A549 (cell line): Measurements from ENCODE around the gene IRF4. TPM values are rescaled to one million over a fixed set of nuclear protein-coding genes. Genes with fewer than 3 reads are reported as not detected.

Experiments
- ATAC-seq, 2 experiments: fragments of 200-7000 bp in 1 of 2; fragments of >200 bp in 1 of 2; cut with Nextera tagmentation in 1 of 2; cut with Tn5 transposase in 1 of 2; 3 replicates each; pipeline versions ENCODE4 v1.8.0 to v1.9.1; 2018 to 2020; ENCODE audit warnings: mild to moderate bottlenecking in 1 of 2, moderate library complexity in 1 of 2
- CTCF ChIA-PET: fragments of 300-600 bp; sonication (Branson Sonifier 250); formaldehyde crosslinking; extraction: SDS; loops from one replicate; lab custom pipeline; 2021; ENCODE audit warnings: antibody characterized with exemption, inconsistent platforms; lab: Yijun Ruan, JAX
- POLR2A ChIA-PET: fragments of 350-600 bp; formaldehyde crosslinking; extraction: SDS; loops from one replicate; lab custom pipeline; 2021; ENCODE audit warnings: antibody characterized with exemption, inconsistent platforms; lab: Yijun Ruan, JAX
- DNase-seq, 2 experiments: peaks; one replicate each; pipeline versions ENCODE4 v3.0.0 to v3.0.0-alpha.2; 2011 to 2016; ENCODE audit warnings: low read depth in 1 of 2, low spot score in 1 of 2
- FAIRE-seq: peaks from 2 replicates; lab custom pipeline; 2011; peaks lifted over from hg19 to GRCh38; lab: Jason Lieb, UNC
- H3K27ac ChIP-seq, 2 experiments: fragments of >200 bp; sonication (Bioruptor Twin); formaldehyde crosslinking; 3 replicates each; pipeline ENCODE4 v1.5.1; 2016 to 2017
- H3K4me1 ChIP-seq: fragments of >200 bp; sonication (Bioruptor Twin); formaldehyde crosslinking; 3 replicates; pipeline ENCODE4 v1.6.1; 2016
- H3K4me2 ChIP-seq: fragments of >200 bp; sonication (Bioruptor Twin); formaldehyde crosslinking; 3 replicates; pipeline ENCODE4 v1.6.1; 2016
- H3K4me3 ChIP-seq: fragments of >200 bp; sonication (Bioruptor Twin); formaldehyde crosslinking; 3 replicates; pipeline ENCODE4 v1.5.1; 2016
- H3K9me3 ChIP-seq: fragments of >200 bp; sonication (Bioruptor Twin); formaldehyde crosslinking; 3 replicates; pipeline ENCODE4 v1.6.1; 2016
- BHLHE40 ChIP-seq: IDR thresholded peaks from 2 replicates; pipeline ENCODE4 v1.6.1; 2012; ENCODE audit warnings: low read depth, low read length, inconsistent platforms
- CBX2 ChIP-seq: fragments of 200-600 bp; sonication (generic); IDR thresholded peaks from 2 replicates; pipeline ENCODE4 v1.6.1; 2016; ENCODE audit warnings: low read depth, mild to moderate bottlenecking, borderline replicate concordance
- CBX8 ChIP-seq: fragments of 200-600 bp; sonication (generic); IDR thresholded peaks from 2 replicates; pipeline ENCODE4 v1.6.1; 2016
- CHD2 ChIP-seq: fragments of 150-350 bp; IDR thresholded peaks from 2 replicates; pipeline ENCODE4 v1.6.1; 2014; ENCODE audit warnings: low read length; ENCODE audit not compliant: partially characterized antibody
- EHMT2 ChIP-seq: fragments of 200-600 bp; sonication (generic); IDR thresholded peaks from 2 replicates; pipeline ENCODE4 v1.6.1; 2016; ENCODE audit warnings: antibody characterized with exemption, low read depth, mild to moderate bottlenecking, moderate library complexity
- ELK1 ChIP-seq: fragments of 150-350 bp; IDR thresholded peaks from 2 replicates; pipeline ENCODE4 v1.6.1; 2014; ENCODE audit warnings: low read depth, mild to moderate bottlenecking, low read length
- FOSB ChIP-seq: fragments of 250-450 bp; sonication (Bioruptor Pico); IDR thresholded peaks from 2 replicates; pipeline ENCODE4 v1.5.0; 2020; ENCODE audit warnings: mild to moderate bottlenecking, moderate library complexity
- FOSL2 ChIP-seq, 2 experiments: fragments of 450-650 bp in 1 of 2; fragments of >200 bp in 1 of 2; sonication (Bioruptor Twin) in 1 of 2; formaldehyde crosslinking; IDR thresholded peaks; 2 replicates each; pipeline versions ENCODE4 v1.5.0 to v1.6.1; 2016 to 2020; ENCODE audit warnings: mild to moderate bottlenecking in 1 of 2, moderate library complexity in 1 of 2
- GATA3 ChIP-seq: IDR thresholded peaks from 2 replicates; pipeline ENCODE4 v1.6.1; 2012; ENCODE audit warnings: borderline replicate concordance
- HES2 ChIP-seq: fragments of >200 bp; sonication (Bioruptor Twin); formaldehyde crosslinking; IDR thresholded peaks from 2 replicates; pipeline ENCODE4 v1.6.1; 2016
- HEYL ChIP-seq: fragments of 250-450 bp; sonication (Bioruptor Pico); IDR thresholded peaks from 2 replicates; pipeline ENCODE4 v1.8.0; 2021; ENCODE audit warnings: mild to moderate bottlenecking, moderate library complexity
- HOXA7 ChIP-seq: fragments of 250-450 bp; sonication (Bioruptor Pico); IDR thresholded peaks from 2 replicates; pipeline ENCODE4 v1.5.0; 2020; ENCODE audit warnings: mild to moderate bottlenecking, moderate library complexity
- HOXB13 ChIP-seq: fragments of 250-450 bp; sonication (Bioruptor Pico); IDR thresholded peaks from 2 replicates; pipeline ENCODE4 v1.5.0; 2020; ENCODE audit warnings: low read depth, mild to moderate bottlenecking, moderate library complexity
- HOXB5 ChIP-seq: fragments of 250-450 bp; sonication (Bioruptor Pico); IDR thresholded peaks from 2 replicates; pipeline ENCODE4 v1.5.0; 2020; ENCODE audit warnings: mild to moderate bottlenecking, moderate library complexity
- JUNB ChIP-seq: fragments of >200 bp; sonication (Bioruptor Twin); formaldehyde crosslinking; IDR thresholded peaks from 2 replicates; pipeline ENCODE4 v1.6.1; 2016
- MAFK ChIP-seq: fragments of 450-650 bp; IDR thresholded peaks from 2 replicates; pipeline ENCODE4 v1.6.1; 2014; ENCODE audit not compliant: partially characterized antibody
- MAX ChIP-seq: IDR thresholded peaks from 2 replicates; pipeline ENCODE4 v1.6.1; 2012
- PHF8 ChIP-seq: fragments of 200-600 bp; sonication (generic); IDR thresholded peaks from 2 replicates; pipeline ENCODE4 v1.6.1; 2016; ENCODE audit warnings: low read depth, mild to moderate bottlenecking, antibody characterized with exemption, moderate library complexity, borderline replicate concordance
- RFX5 ChIP-seq: fragments of 450-650 bp; IDR thresholded peaks from 2 replicates; pipeline ENCODE4 v1.7.1; 2014; ENCODE audit warnings: antibody characterized with exemption, mild to moderate bottlenecking, moderate library complexity
- RNF2 ChIP-seq: fragments of 200-600 bp; sonication (generic); IDR thresholded peaks from 2 replicates; pipeline ENCODE4 v1.6.1; 2016; ENCODE audit warnings: low read depth, mild to moderate bottlenecking, antibody characterized with exemption, moderate library complexity, borderline replicate concordance
- SMC3 ChIP-seq: fragments of >200 bp; sonication (Bioruptor Twin); formaldehyde crosslinking; IDR thresholded peaks from 3 replicates; pipeline ENCODE4 v1.6.1; 2018; ENCODE audit warnings: inconsistent platforms
- SREBF2 ChIP-seq: fragments of 450-650 bp; IDR thresholded peaks from 2 replicates; pipeline ENCODE4 v1.6.1; 2014; ENCODE audit warnings: mild to moderate bottlenecking, moderate library complexity
- ZC3H11A ChIP-seq: fragments of 450-650 bp; IDR thresholded peaks from 2 replicates; pipeline ENCODE4 v1.6.1; 2014; ENCODE audit warnings: antibody characterized with exemption, mild to moderate bottlenecking
- ZSCAN20 ChIP-seq: fragments of 250-450 bp; sonication (Bioruptor Pico); IDR thresholded peaks from 2 replicates; pipeline ENCODE4 v1.8.0; 2022; ENCODE audit warnings: mild to moderate bottlenecking, moderate library complexity
- WGBS: methylation state at CpG from one replicate; pipeline ENCODE4 v1.1.6; 2017; ENCODE audit errors: missing lambda C conversion rate; 5-methylcytosine and 5-hydroxymethylcytosine counted together
- polyA plus RNA-seq, 4 experiments: library from polyadenylated mRNA; depleted of rRNA in 3 of 4; stranded (reverse); fragments of >200 nt; fragmentation: RNase III in 1 of 4; extraction: RNeasy Plus Mini Kit Qiagen cat#74134 plus additional on column Dnase treatment in 1 of 4; gene quantifications; 2 replicates in 3 of 4; 3 replicates in 1 of 4; pipeline ENCODE4 v1.2.3, GENCODE V29; 2011 to 2017
- TF ChIP-seq, protein P1 (sequence below): fragments of >200 bp; sonication (Bioruptor Twin); formaldehyde crosslinking; IDR thresholded peaks from 3 replicates; pipeline ENCODE4 v1.5.1; 2016
- TF ChIP-seq, protein P2 (sequence below): fragments of 250-450 bp; sonication (Bioruptor Pico); IDR thresholded peaks from 2 replicates; pipeline ENCODE4 v1.5.0; 2021; ENCODE audit warnings: mild to moderate bottlenecking, moderate library complexity, borderline replicate concordance

IRF4 gene
- polyA plus RNA-seq, 2 of the 4 experiments (the other 2 are of a cell fraction): 0.03 TPM

DNA sequence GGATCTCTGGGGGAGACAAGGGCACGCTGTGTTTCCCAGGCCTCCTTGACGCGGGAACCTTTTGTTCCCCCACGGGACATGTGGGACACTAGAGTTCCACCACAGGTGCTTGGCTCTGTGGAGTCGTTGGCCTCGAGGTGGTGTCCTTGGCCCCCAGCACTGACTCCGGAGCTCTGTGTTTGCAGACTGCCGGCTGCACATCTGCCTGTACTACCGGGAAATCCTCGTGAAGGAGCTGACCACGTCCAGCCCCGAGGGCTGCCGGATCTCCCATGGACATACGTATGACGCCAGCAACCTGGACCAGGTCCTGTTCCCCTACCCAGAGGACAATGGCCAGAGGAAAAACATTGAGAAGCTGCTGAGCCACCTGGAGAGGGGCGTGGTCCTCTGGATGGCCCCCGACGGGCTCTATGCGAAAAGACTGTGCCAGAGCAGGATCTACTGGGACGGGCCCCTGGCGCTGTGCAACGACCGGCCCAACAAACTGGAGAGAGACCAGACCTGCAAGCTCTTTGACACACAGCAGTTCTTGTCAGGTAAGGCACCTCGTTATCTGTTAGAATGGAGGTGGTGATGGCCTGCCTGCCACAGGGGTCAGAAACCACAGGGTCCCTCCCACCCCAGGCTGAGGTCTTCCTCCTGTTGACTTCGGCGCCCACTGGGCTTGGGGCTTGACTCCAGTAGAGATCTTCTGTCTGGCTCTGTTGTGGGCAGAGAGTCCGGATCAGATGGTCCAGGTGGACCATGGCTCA, 9.9 kb downstream of the IRF4 start:
- TF ChIP-seq MAFK: no peak
- TF ChIP-seq CHD2: no peak
- TF ChIP-seq HOXB5 (CRISPR knock-in tag): no peak
- no peak for TF ChIP-seq FOSB (CRISPR knock-in tag)
- no peak for TF ChIP-seq RNF2
- TF ChIP-seq CBX2: no peak
- no peak for TF ChIP-seq GATA3
- TF ChIP-seq SREBF2: no peak
- TF ChIP-seq RFX5: no peak
- TF ChIP-seq JUNB: no peak
- Histone ChIP-seq H3K4me2 (no peak overlapping the region), H3K9me3 (0 out of 3 replicates have a peak, but pooled peaks cover 8% of the 10 kb centered on the region), H3K4me1 (no peaks in the 10 kb centered on the region), H3K4me3 (no peak overlapping the region), H3K27ac (no peak overlapping the region)
- POLR2A ChIA-PET: no interaction called here
- CTCF ChIA-PET: interaction anchor here (0.6 to 2.4 kb wide), 2 partner anchors 213 to 796 kb away, joined by 3 to 5 read pairs; no protein-coding TSS in a partner anchor
- ATAC-seq (no peak), FAIRE-seq (no peak), DNase-seq (no peak)
- WGBS: 66% methylated on average over 8 of the region's 27 CpGs

DNA sequence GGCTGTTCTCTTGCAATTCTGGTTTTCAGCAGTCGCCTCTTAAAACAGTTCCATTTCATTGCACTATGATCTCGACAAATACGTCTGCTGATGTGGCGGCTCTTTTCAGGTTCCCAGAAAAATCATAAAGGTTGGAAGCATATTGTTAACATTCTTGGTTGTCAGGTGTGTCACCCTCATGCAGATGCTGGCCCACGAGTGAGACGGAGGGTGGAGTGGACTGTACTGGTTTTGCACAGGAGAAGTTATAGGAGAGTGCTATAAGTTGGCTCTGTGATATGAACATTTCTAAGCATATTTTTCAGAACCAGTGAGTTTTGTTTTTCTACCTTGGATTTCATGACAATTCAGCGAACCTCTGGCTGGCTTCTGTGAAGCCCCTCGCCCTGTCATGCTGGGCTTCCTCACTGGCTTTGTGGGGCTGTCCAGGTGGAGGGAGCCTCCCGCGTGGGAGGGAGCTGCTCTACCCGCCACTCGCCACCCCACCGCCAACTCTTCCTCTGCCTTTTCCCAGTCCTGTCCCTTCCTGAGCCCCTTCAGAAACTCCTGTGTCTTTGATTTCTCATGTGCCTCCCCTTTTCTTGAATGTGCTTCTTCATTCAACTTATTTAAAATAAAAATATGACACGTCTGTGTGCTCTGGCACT, 10.6 kb downstream of the IRF4 start:
- Histone ChIP-seq H3K4me2 (no peak overlapping the region), H3K4me1 (no peaks in the 10 kb centered on the region), H3K27ac (no peak overlapping the region), H3K4me3 (no peak overlapping the region), H3K9me3 (0 out of 3 replicates have a peak, but pooled peaks cover 8% of the 10 kb centered on the region)
- CTCF ChIA-PET: interaction anchor here (0.6 kb wide), 1 partner anchor 188 kb away, joined by 3 read pairs; no protein-coding TSS in a partner anchor
- 72% methylated on average over 14 of the region's 14 CpGs for WGBS
- FAIRE-seq (no peak), ATAC-seq (no peak), DNase-seq (no peak)
- TF ChIP-seq BHLHE40 (no peak), SMC3 (no peak), HOXB5 (CRISPR knock-in tag) (no peak), HOXA7 (CRISPR knock-in tag) (no peak), GATA3 (no peak), MAX (no peak), CBX8 (no peak), ZSCAN20 (no peak), JUNB (no peak), ZC3H11A (no peak), PHF8 (no peak)
- TF ChIP-seq, protein P1, sequence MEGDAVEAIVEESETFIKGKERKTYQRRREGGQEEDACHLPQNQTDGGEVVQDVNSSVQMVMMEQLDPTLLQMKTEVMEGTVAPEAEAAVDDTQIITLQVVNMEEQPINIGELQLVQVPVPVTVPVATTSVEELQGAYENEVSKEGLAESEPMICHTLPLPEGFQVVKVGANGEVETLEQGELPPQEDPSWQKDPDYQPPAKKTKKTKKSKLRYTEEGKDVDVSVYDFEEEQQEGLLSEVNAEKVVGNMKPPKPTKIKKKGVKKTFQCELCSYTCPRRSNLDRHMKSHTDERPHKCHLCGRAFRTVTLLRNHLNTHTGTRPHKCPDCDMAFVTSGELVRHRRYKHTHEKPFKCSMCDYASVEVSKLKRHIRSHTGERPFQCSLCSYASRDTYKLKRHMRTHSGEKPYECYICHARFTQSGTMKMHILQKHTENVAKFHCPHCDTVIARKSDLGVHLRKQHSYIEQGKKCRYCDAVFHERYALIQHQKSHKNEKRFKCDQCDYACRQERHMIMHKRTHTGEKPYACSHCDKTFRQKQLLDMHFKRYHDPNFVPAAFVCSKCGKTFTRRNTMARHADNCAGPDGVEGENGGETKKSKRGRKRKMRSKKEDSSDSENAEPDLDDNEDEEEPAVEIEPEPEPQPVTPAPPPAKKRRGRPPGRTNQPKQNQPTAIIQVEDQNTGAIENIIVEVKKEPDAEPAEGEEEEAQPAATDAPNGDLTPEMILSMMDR: no peak
- POLR2A ChIA-PET: no interaction called here

DNA sequence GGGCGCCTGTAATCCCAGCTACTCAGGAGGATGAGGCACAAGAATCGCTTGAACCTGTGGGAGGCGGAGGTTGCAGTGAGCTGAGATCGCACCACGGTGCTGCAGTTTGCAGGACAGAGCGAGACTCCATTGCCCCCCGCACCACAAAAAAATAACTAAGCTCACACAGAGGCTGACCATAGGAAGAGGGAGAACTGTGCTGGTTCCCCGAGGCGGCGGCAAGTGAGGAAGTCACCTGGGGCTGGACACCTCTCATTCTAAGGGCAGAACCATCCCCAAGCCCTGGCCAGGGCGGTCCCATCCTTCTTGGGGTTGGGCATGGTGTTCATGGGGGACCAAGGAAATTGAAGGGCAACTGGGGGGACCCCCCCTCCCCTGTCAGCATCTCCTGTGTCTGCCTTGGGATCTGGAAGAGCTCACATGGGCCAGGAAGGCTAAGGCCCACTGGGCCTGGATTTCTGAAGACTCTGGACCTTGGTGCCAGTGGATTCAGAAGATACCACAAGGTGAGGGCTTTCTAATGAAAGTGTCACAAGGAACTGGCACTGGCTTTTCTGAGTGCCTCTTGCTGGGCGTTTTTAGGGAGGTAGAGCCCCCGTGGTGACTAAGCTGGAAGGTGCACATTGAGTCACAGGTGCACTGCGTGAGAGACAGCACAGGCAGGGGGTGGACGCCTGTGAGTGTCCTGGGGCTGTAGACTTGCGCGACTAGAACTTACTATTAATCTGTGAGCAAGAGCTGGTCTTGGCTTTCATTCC, 11.5 kb downstream of the IRF4 start:
- FAIRE-seq (no peak), DNase-seq (no peak), ATAC-seq (no peak)
- no peaks in the 10 kb centered on the region for H3K4me1 ChIP-seq
- POLR2A ChIA-PET: no interaction called here
- CTCF ChIA-PET: no interaction called here
- WGBS: 59% methylated on average over 16 of the region's 17 CpGs
- no peak overlapping the region for H3K27ac ChIP-seq
- H3K4me2 ChIP-seq: no peak overlapping the region
- no peak overlapping the region for H3K4me3 ChIP-seq
- TF ChIP-seq HES2: no peak
- no peak for TF ChIP-seq RFX5
- TF ChIP-seq HOXB13 (CRISPR knock-in tag): no peak
- TF ChIP-seq ELK1: no peak
- no peak for TF ChIP-seq EHMT2
- TF ChIP-seq HEYL: no peak
- TF ChIP-seq, protein P2, sequence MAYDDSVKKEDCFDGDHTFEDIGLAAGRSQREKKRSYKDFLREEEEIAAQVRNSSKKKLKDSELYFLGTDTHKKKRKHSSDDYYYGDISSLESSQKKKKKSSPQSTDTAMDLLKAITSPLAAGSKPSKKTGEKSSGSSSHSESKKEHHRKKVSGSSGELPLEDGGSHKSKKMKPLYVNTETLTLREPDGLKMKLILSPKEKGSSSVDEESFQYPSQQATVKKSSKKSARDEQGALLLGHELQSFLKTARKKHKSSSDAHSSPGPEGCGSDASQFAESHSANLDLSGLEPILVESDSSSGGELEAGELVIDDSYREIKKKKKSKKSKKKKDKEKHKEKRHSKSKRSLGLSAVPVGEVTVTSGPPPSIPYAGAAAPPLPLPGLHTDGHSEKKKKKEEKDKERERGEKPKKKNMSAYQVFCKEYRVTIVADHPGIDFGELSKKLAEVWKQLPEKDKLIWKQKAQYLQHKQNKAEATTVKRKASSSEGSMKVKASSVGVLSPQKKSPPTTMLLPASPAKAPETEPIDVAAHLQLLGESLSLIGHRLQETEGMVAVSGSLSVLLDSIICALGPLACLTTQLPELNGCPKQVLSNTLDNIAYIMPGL: no peak
- TF ChIP-seq CHD2: no peak
- TF ChIP-seq FOSL2 (IDR thresholded peaks at IDR 0.05): no peak
- TF ChIP-seq FOSL2 (CRISPR knock-in tag; IDR thresholded peaks at IDR 0.05): no peak
- 0 out of 3 replicates have a peak, but pooled peaks cover 8% of the 10 kb centered on the region for H3K9me3 ChIP-seq
